ENCODE data around the gene KIF5C.

Gene KIF5C

GRCh38 chr2:148957023-148957422, 82.0 kb downstream of the KIF5C start:
- no peak overlapping the region for H2AFZ ChIP-seq
- H3K9ac ChIP-seq = no peak overlapping the region
- no peak overlapping the region for H3K4me3 ChIP-seq (ENCODE audit: low read depth, low read length)
- no peaks in the 10 kb centered on the region for H3K9me3 ChIP-seq (ENCODE audit: control insufficient read depth, low read length)
- H3K36me3 ChIP-seq (ENCODE audit: control insufficient read depth, insufficient read depth, low read length) = no peaks in the 10 kb centered on the region
- no peak for TF ChIP-seq CTCF (IDR thresholded peaks at IDR 0.05)
- no peak overlapping the region for H3K4me2 ChIP-seq (ENCODE audit: low read length)
- H3K79me2 ChIP-seq = no peaks in the 10 kb centered on the region
- no peak overlapping the region for H3K27ac ChIP-seq
- H3K4me1 ChIP-seq = peaks cover 7% of the 10 kb centered on the region
- no peaks in the 10 kb centered on the region for H3K27me3 ChIP-seq (ENCODE audit: control insufficient read depth, insufficient read depth, low read length)

GRCh38 chr2:148959745-148960144, 84.7 kb downstream of the KIF5C start:
- Histone ChIP-seq H2AFZ (no peak overlapping the region), H3K9ac (no peak overlapping the region), H3K9me3 (ENCODE audit: control insufficient read depth, low read length) (no peaks in the 10 kb centered on the region), H3K36me3 (ENCODE audit: control insufficient read depth, insufficient read depth, low read length) (no peaks in the 10 kb centered on the region), H3K27me3 (ENCODE audit: control insufficient read depth, insufficient read depth, low read length) (no peaks in the 10 kb centered on the region), H3K4me1 (peaks cover 7% of the 10 kb centered on the region), H3K4me2 (ENCODE audit: low read length) (no peak overlapping the region), H3K79me2 (no peaks in the 10 kb centered on the region), H3K27ac (no peak overlapping the region), H3K4me3 (ENCODE audit: low read depth, low read length) (no peak overlapping the region)
- no peak for TF ChIP-seq CTCF (IDR thresholded peaks at IDR 0.05)

GRCh38 chr2:148960483-148960882, 85.5 kb downstream of the KIF5C start:
- Histone ChIP-seq H3K79me2 (no peaks in the 10 kb centered on the region), H3K9ac (no peak overlapping the region), H3K27ac (no peak overlapping the region), H3K36me3 (ENCODE audit: control insufficient read depth, insufficient read depth, low read length) (no peaks in the 10 kb centered on the region), H2AFZ (no peak overlapping the region), H3K27me3 (ENCODE audit: control insufficient read depth, insufficient read depth, low read length) (no peaks in the 10 kb centered on the region), H3K4me3 (ENCODE audit: low read depth, low read length) (no peak overlapping the region), H3K4me1 (peaks cover 7% of the 10 kb centered on the region), H3K4me2 (ENCODE audit: low read length) (no peak overlapping the region), H3K9me3 (ENCODE audit: control insufficient read depth, low read length) (no peaks in the 10 kb centered on the region)
- TF ChIP-seq CTCF (IDR thresholded peaks at IDR 0.05) = no peak

GRCh38 chr2:148963461-148963860, 88.4 kb downstream of the KIF5C start:
- Histone ChIP-seq H3K27ac (no peak overlapping the region), H2AFZ (no peak overlapping the region), H3K4me1 (no peaks in the 10 kb centered on the region), H3K79me2 (no peaks in the 10 kb centered on the region), H3K4me2 (ENCODE audit: low read length) (no peak overlapping the region), H3K9me3 (ENCODE audit: control insufficient read depth, low read length) (no peaks in the 10 kb centered on the region), H3K9ac (no peak overlapping the region), H3K36me3 (ENCODE audit: control insufficient read depth, insufficient read depth, low read length) (no peaks in the 10 kb centered on the region), H3K27me3 (ENCODE audit: control insufficient read depth, insufficient read depth, low read length) (no peaks in the 10 kb centered on the region), H3K4me3 (ENCODE audit: low read depth, low read length) (no peak overlapping the region)
- no peak for TF ChIP-seq CTCF (IDR thresholded peaks at IDR 0.05)

GRCh38 chr2:148965623-148966437, 90.8 kb downstream of the KIF5C start:
- no peak for TF ChIP-seq CTCF (IDR thresholded peaks at IDR 0.05)
- H3K4me1 ChIP-seq = no peaks in the 10 kb centered on the region
- no peak overlapping the region for H3K9ac ChIP-seq
- H3K9me3 ChIP-seq (ENCODE audit: control insufficient read depth, low read length) = no peaks in the 10 kb centered on the region
- no peaks in the 10 kb centered on the region for H3K79me2 ChIP-seq
- H3K27ac ChIP-seq = no peak overlapping the region
- no peaks in the 10 kb centered on the region for H3K27me3 ChIP-seq (ENCODE audit: control insufficient read depth, insufficient read depth, low read length)
- H3K4me2 ChIP-seq (ENCODE audit: low read length) = no peak overlapping the region
- H3K36me3 ChIP-seq (ENCODE audit: control insufficient read depth, insufficient read depth, low read length) = no peaks in the 10 kb centered on the region
- H3K4me3 ChIP-seq (ENCODE audit: low read depth, low read length) = no peak overlapping the region
- H2AFZ ChIP-seq = no peak overlapping the region
